Measurements from ENCODE around the gene CHCHD3.

CHCHD3 gene

GRCh38 chr7:132742189-132742612 lies 339.7 kb downstream of the CHCHD3 start:
- DNase-seq (ENCODE audit: low spot score), result no peak

GRCh38 chr7:132740176-132740575 lies 341.7 kb downstream of the CHCHD3 start:
- DNase-seq (ENCODE audit: low spot score), result no peak

GRCh38 chr7:132739271-132739955 lies 342.5 kb downstream of the CHCHD3 start:
- DNase-seq (ENCODE audit: low spot score), result no peak

- DNase-seq (ENCODE audit: low spot score), result no peak
Observed at GRCh38 chr7:132738254-132738653, 343.6 kb downstream of the CHCHD3 start.

GRCh38 chr7:132735476-132735875 lies 346.4 kb downstream of the CHCHD3 start:
- DNase-seq (ENCODE audit: low spot score), result no peak
